Posterior vena cava (tissue), 2 donors: ENCODE data around the gene GLRX. TPM values are rescaled to one million over a fixed set of nuclear protein-coding genes. Genes with fewer than 3 reads are reported as not detected.
A peak's percentile ranks its signal among the peaks of the same experiment; 100 is the strongest.
"Not testable (repeated sequence)": the region's sequence is repeated elsewhere in the genome, so short reads cannot be mapped to it uniquely, and the experiment has no call there.

Experiments
- DNase-seq: peaks from one replicate; pipeline ENCODE4 v3.0.0-alpha.2; 2020; ENCODE audit warnings: low spot score
- intact Hi-C, 2 donors: fragments of 100-400 bp; cut with DNase I; formaldehyde crosslinking; loops; one replicate each; pipeline versions ENCODE4 v1.14.1 to v1.14.2; 2022 to 2023
- long read RNA-seq, 2 donors: library from polyadenylated mRNA; unstranded; transcript quantifications; one replicate each; pipeline ENCODE4 v2.0.0, GENCODE V29; 2020 to 2021
- total RNA-seq, 2 donors: library from RNA; stranded (reverse); fragmentation: NEBNext Ultra II Directional; extraction: Animal tissue kit (Norgen Biotek cat#: 25700); gene quantifications; one replicate each; pipeline ENCODE4 v1.2.1, GENCODE V29; 2021
- donor health status: DM: yes; HTN: yes; CAD: no.
- donor health status: DM: yes; HTN: yes; CAD: no.

GLRX gene, protein sequence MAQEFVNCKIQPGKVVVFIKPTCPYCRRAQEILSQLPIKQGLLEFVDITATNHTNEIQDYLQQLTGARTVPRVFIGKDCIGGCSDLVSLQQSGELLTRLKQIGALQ
- 10 to 100 TPM; 31.0 to 52.5 TPM for total RNA-seq
- long read RNA-seq, donor 1, transcript GLRX-201 (3 exons, 1,211 nt) = major isoform, 12 of 14 reads
- long read RNA-seq, donor 1, partial matches to known transcripts = 0 of 14 reads
- long read RNA-seq, donor 1, other reads (novel, unspliced or antisense) = 0 of 14 reads
- long read RNA-seq, donor 2, transcript GLRX-201 (3 exons, 1,211 nt) = major isoform, 53 of 71 reads
- long read RNA-seq, donor 2, partial matches to known transcripts = 0 of 71 reads
- long read RNA-seq, donor 2, other reads (novel, unspliced or antisense) = 5 of 71 reads

DNA sequence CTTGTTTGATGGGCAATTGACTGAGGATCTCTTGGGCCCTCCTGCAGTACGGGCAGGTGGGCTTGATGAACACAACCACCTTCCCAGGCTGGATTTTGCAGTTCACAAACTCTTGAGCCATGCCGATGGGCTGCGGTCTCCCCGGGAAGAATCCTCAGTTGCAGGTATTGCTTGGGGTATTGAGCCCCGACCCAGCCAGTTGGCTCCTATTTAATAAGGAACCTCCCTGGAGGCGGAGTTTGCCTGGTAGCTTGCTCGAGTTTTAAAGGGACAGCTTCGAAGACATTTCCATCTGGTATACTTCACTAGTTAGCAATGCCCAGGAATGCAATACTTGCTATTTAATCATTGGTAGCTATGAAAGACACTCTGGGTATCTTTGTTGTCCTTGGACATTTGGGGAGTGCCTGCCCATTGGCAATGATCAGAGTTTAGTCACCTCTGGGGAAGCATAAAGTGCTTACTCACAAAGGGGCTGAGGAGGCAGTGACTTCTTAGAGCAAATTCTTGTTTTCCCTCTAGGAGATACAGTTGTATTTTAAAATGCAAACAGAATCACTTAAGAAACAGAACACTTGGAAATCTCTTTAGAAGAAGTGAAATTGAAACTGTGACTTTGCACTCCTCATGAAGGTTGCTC lies at the start of gene GLRX:
Gene GLRX (minus strand): TSS at position 185 of the 640 bp plus-strand sequence. CDS start 64 bp downstream, at position 121.
- peak; percentile 85 for DNase-seq
- intact Hi-C loops = loop anchor here in 1 of 2 donors (5.0 kb wide), 1 partner anchor 440 kb away; no protein-coding TSS in a partner anchor

DNA sequence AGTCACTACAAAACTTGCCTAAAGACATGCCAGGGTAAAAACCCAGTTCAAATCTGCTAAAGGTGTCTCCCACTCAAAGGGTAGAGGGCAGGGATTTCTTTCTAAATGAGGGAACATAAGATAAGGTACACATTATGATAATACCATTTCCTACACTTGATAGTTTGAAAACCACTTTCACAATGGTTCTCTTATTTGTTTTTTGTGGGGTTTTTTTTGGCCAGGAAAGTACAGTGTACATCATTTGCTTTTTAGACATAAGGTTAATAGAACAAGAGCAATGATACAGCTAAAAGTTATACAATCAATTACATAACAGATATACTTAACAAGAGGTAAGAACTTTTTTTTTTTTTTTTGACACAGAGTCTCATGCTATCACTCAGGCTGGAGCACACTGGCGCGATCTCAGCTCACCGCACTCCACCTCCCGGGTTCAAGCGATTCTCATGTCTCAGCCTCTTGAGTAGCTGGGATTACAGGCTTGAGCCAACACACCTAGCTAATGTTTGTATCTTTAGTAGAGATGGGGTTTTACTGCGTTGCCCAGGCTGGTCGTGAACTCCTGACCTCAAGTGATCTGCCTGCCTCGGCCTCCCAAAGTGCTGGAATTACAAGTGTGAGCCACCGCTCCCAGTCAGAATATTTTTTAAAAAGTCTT lies 48.8 kb upstream of the GLRX start:
- intact Hi-C loops = no loop called here
- DNase-seq = no peak

DNA sequence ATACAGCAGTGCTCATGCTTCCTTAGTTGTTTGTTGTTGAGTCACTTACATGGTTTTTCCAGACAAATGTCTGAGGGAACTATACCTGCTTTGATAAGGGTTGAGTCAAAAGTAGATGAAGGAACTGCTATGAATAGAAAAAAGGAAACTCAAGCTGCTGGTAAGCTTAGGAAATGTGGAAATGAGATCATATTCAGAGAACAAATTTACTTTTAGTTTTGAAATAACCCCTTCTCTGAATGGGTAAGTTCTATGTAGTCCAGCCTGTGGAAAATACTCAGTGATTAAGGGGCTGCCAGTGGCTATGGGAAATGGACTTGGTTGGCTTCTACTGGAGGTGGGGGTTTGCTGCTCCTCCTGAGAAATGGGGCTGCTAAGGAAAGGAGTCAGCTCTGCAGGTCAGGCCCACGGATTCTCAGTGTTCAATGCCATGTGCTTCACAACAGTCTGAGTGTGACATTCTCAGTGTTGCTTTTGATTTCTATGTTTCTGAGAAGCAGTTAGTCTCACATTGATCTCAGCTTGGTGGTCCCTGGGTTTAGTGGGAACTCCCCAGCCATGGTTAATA lies 47.7 kb upstream of the GLRX start:
- intact Hi-C loops = no loop called here
- no peak for DNase-seq

DNA sequence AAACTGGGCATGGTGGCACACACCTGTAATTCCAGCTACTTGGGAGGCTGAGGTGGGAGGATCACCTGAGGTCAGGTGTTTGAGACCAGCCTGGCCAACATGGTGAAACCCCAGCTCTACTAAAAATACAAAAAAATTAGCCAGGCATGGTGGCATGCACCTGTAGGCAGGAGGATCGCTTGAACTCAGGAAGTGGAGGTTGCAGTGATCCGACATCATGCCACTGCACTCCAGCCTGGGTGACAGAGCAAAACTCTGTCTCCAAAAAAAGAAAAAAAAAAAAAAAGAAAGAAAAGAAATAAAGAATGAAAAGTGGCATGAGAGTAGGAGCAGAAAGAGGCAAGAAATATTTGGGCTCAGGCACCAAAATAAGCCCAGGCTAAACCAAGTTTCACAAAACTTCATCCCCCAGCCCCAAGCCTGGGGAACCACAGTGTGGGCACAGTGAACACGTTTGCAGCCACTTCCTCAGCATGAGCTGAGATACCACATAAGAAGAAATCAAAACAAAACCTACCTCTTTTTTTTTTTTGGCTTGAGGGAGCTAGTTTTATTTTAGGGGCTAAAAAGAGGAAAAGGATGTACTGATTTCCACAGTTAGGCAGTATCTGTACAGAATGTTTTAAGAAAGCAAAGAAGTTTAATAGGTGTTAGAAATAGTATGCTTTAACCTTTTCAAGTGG lies 46.8 kb upstream of the GLRX start:
- not testable (repeated sequence) for DNase-seq
- intact Hi-C loops = loop anchor here in 1 of 2 donors (10.0 kb wide), 1 partner anchor 465 kb away; no protein-coding TSS in a partner anchor

DNA sequence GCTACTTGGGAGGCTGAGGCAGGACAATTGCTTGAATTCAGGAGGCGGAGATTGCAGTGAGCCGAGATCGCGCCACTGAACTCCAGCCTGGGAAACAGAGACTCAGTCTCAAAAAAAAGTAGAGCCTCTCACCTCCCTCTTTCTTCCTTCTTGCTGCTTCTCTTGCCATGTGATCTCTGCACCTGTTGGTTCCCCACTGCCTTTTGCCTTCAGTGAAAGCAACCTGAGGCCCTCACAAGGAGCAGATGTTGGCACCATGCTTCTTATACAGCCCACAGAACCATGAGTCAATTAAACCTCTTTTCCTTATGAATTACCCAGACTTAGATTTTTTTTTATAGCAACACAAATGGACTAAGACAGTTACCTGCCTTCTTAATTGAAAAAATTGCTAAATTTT lies 45.6 kb upstream of the GLRX start:
- no peak for DNase-seq
- intact Hi-C loops = loop anchor here in 1 of 2 donors (10.0 kb wide), 1 partner anchor 467 kb away; no protein-coding TSS in a partner anchor

DNA sequence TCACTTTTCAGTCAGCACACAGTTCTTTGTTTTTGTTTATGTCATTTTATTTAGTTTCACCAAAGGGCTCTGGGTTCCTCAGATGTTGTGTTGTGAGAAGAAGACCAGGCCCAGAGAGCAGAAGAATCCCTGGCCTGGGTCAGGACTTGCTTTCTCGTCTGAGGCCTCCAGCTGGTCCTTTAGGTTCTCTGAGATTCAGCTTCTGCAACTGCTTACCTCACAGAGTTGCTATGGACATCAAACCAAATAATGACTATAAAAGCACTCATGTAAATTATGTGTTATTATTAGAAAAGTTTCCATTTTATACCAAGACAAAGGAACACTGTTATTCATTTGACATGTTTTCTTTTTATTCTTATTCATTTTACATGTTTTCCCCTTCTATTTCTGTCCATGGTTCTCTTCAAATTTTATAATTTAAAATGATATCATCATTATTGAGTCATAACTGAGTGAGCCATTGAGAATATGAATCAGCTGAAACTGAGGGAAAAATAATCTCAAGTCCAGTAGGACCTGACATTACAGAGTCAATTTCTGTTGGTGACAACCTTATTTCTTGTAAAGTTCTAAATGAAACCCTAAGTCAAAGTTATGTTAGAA lies 44.0 kb upstream of the GLRX start:
- intact Hi-C loops = loop anchor here in 1 of 2 donors (10.0 kb wide), 1 partner anchor 468 kb away; no protein-coding TSS in a partner anchor

DNA sequence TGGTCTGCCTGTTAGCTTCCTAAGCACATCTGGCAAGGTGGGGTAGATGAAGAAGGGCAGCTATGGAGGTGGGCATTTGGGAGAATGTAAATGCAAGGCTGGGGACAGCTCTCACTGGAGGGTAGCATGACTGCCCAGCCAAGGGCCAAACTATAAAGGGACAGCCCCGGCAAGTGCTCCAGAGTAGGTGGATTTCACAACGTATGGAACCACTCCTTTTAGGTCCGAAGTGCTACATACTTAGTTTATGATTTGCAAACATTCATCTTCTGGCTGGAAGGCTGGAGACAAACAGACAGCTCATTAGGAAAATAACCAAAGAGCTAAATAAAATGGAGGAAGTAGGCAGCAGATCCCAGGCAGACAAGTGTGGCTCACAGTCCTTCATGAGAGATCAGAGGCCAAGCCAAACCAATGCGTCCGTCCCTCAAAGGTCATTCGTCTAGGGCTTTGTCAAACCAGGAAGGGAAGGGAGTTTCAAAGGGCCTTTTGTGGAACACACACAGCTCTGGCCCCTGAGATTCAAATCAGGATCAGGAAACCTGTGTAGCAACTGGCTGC lies 42.5 kb upstream of the GLRX start:
- intact Hi-C loops = loop anchor here in 1 of 2 donors (10.0 kb wide), 1 partner anchor 470 kb away; no protein-coding TSS in a partner anchor
- no peak for DNase-seq

More for the DNA sequence above, 44.0 kb upstream of the GLRX start:
- DNase-seq = no peak

DNA sequence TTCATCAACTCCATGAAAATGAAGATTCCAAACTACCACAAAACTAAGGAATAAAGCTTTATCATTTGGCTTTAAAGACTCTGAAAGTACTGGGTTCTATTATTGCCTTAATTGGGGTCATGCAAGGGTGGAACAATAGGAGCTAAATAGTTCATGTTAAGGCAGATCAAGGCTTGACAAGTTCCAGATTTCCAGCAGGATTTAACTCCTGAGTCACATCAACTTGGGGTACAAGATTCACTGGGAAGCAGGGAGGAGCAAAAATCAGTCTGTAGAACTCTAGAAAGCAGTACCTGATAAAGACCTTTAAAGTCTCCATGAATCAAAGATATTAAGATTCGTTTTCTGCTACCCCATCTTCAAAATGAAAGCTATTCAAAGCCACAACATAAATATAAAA lies 41.9 kb upstream of the GLRX start:
- no peak for DNase-seq
- intact Hi-C loops = loop anchor here in 1 of 2 donors (10.0 kb wide), 1 partner anchor 470 kb away; no protein-coding TSS in a partner anchor

DNA sequence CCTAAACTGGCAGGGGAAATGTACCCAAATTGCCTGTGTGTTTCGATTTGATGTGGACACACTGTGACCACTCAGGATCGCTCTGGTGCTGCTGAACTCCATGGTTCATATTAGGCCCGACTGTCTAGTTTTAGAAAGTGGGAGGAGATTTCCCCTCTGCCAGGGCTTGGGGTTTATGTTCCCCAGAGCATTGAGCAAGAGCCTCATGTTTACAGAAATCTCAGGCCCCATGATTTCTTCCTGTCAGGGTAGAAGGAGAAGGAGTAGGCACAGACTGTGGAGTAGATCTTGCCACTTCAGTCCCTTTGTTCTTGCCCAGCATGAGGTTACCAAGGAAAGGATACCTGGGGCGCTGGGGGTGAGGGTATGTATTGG lies 40.8 kb upstream of the GLRX start:
- intact Hi-C loops = loop anchor here in 1 of 2 donors (10.0 kb wide), 1 partner anchor 471 kb away; no protein-coding TSS in a partner anchor

DNA sequence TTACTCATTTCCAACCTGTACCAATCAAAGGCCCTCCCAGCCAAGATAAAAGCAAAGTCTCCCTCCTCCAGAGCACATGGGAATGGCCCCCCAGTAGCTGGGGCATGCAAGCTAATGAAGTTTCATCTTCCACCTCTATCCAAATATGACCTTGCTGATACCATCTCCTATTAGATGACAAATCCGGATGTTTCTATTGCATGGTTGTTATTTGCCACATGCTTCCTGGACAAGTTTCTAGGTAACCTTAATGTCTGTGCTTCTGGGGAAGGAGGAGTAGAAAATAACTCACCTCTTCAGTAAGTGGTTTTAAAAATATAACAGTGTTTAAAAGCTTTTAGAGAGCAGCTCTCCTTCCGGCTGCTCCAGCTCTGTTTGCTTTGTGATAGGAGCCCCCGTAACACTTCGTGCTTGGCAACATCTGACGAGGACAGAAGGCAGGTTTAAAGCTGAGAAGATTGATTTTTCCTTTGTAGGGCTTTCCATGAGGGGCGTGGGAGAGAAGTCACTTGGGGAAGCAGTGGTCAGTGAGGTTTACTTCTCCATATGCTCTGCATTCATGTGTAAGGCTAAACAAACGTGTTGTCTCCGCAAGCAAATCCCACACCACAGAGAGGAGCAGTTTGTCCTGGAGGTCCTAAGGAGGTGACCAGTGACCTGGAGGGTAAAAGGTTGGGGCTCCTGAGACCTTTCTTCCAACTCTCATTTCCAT lies 40.3 kb upstream of the GLRX start:
- intact Hi-C loops = loop anchor here in 1 of 2 donors (10.0 kb wide), 1 partner anchor 472 kb away; no protein-coding TSS in a partner anchor

More for the DNA sequence above, 40.8 kb upstream of the GLRX start:
- no peak for DNase-seq

DNA sequence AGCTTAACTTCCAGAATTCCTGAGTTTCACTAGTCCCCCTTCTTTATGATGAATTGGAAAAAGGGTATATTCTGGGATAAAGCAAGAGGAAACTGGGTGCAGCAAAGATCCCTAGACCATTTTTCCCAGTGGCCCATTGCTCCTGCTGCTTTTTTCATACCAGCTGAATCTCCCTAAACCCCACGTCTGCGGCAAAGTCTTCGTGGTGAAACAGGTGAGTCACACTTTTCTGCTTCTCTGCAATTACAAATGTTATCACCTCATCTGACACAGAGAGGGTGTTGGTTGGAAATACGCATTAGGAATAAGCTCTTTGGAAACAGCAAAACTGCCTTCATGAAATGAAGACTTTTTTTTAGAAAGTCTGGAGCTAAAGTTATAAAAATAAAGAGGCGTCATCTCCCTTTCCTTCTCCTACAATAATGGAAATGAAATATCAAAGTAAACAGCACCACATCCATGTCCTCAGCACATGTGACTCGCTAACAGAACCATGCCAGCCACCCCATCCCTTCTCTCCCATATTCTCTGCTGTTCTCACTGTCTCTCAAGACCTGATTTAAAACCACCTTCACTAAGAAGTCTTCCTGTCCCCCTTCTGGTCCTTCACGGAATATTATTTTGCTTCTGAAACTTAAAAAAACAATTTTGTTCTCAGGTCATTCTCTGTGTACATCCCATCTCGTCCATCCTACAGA lies 39.5 kb upstream of the GLRX start:
- intact Hi-C loops = loop anchor here in 1 of 2 donors (10.0 kb wide), 1 partner anchor 473 kb away; no protein-coding TSS in a partner anchor
- DNase-seq = no peak

More for the DNA sequence above, 40.3 kb upstream of the GLRX start:
- no peak for DNase-seq

DNA sequence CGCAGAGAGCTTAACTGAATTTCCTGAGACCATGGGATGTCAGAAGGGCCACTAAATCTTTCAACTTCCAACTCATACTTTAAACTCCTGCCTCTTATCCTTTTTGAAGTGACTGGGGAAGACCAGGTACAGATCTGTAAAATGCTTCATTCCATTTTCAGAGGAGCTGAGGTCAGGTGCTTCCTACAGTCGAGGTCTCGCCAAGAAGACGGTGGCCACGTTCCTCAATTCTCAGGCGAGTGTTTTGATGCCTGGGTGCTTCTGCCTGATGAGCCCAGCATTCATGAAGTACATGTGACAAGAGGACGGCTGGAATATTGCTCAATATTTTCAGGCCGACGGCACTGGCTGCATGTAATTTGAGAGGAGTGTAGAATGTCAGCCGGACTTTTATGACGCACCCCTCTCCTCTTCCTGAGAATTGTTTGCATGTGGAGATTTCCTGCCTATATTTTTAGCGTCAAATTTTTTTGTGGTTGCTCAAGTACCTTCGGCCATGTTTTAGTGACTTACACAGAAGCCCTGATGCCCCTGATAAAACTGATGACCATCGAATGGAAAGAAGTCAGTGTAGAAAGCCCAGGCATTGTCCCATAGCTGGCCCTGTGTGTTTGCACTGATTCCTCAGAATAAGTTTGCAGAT lies 38.8 kb upstream of the GLRX start:
- DNase-seq = peak; percentile 89
- intact Hi-C loops = loop anchor here in 1 of 2 donors (10.0 kb wide), 1 partner anchor 473 kb away; no protein-coding TSS in a partner anchor

DNA sequence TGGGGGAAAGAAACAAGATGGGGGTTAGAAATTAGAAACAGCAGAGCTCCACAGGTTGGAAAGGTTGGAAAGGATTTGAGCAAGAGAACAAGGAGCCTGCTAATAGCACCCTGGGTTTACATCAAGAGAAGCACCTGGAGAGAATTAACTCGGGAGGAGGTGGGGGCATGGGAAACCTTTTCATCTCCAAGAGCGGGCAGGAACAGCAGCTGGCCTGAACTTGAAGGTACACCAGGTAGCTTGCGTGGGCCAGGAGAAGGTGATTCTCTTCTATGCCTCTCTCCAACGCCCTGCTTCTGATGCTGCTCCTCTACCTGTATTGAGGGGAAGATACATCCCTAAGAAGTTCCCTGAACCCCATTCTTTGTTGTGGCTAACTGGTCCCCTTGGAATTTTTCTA lies 37.1 kb upstream of the GLRX start:
- DNase-seq = no peak
- intact Hi-C loops = loop anchor here (5.0 to 10.0 kb wide), 3 partner anchors 475 to 735 kb away; no protein-coding TSS in a partner anchor

DNA sequence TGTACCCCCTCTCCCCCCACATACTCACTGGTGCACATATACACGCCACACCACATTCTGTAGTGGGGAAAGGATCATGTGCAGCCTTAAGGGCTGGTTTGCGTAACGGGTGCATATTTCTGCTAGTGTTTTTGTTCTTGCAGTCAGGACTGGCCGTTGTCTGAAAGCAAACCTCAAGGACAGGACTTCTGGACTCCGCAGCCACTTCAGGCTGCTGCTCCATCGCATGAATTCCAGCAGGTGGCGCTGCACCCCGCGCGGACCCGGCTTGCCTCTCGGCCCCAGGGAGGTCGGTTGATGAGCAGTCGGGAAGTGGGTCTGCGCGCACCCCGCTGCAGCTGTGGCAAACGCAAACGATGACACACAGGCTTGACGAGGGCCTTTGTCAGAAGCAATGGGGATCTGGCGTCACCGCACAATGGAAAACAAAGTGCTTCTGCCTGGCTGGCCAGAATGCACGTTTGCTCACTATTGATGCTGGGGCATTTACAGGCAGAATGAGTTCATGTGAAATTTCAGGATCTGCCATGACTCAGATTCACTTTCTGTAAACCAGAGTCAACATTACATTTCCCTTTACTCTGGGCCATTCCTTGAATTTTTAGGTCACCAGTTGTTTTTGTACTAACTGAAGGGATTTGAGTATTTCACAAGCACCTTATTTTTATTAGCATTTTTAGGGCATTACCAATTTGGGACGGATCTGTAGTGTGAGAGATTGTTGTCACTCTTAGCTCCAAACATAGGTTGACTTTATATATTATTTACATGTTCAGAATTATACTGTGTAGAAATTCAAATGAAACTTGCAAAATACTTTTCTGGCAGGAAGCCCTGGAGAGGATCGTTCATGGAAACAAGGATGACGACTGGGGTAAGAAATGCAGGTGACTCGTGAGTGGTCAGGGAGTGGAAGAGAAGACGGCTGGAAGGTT lies 36.4 kb upstream of the GLRX start:
- intact Hi-C loops = loop anchor here in 1 of 2 donors (5.0 to 10.0 kb wide), 2 partner anchors 478 to 736 kb away; no protein-coding TSS in a partner anchor
- DNase-seq = peak; percentile 97

DNA sequence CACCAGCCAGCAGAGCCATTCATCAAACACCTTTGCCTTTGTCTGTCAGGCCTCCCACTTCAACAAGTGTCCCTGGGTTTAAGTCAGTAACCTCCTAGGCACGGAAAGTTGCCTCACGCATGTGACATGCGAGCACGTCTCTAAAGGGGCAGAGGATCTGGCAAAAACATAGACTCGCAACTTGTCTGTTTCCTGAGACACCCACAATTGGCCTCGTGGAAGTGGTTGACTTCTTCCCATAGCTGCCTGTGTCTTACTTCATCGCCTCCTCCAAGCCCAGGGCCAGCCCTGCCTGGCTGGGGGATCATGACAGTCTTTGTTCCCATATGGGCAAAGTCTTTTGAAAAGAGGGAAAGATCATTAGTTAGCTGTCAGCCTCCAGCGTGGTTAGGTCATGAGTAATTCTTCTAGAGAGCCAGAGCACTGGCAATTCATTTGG lies 35.5 kb upstream of the GLRX start:
- intact Hi-C loops = loop anchor here in 1 of 2 donors (5.0 to 10.0 kb wide), 2 partner anchors 479 to 737 kb away; no protein-coding TSS in a partner anchor
- DNase-seq = peak; percentile 92
